Neural cell (in vitro differentiated cells): ENCODE results near the gene PLXNA4.

ENCODE experiments used
- EP300 ChIP-seq: fragments of 450-650 bp; conservative IDR thresholded peaks from 2 replicates; pipeline ENCODE4 v1.6.1; 2014; ENCODE audit warnings: antibody characterized with exemption, mild to moderate bottlenecking, moderate library complexity; ENCODE audit not compliant: poor library complexity, severe bottlenecking
- EZH2 ChIP-seq: fragments of 200-600, 300-800 bp; shearing (Covaris generic), sonication (generic); IDR thresholded peaks from 2 replicates; pipeline ENCODE4 v1.6.1; 2014; ENCODE audit warnings: antibody characterized with exemption, low read length, borderline replicate concordance, mild to moderate bottlenecking; ENCODE audit not compliant: insufficient read depth, poor library complexity, severe bottlenecking
- MXI1 ChIP-seq: fragments of 450-650 bp; conservative IDR thresholded peaks from 2 replicates; pipeline ENCODE4 v1.6.1; 2014; ENCODE audit warnings: antibody characterized with exemption, mild to moderate bottlenecking; ENCODE audit not compliant: poor library complexity, severe bottlenecking
- POLR2AphosphoS5 ChIP-seq: IDR thresholded peaks from 2 replicates; pipeline ENCODE4 v1.6.1; 2012
- TF ChIP-seq, protein P1 (sequence below): fragments of 450-650 bp; IDR thresholded peaks from 2 replicates; pipeline ENCODE4 v1.5.1; 2014; ENCODE audit warnings: antibody characterized with exemption, mild to moderate bottlenecking, moderate library complexity; ENCODE audit not compliant: poor library complexity, severe bottlenecking
- TF ChIP-seq, protein P2 (sequence below): IDR thresholded peaks from 2 replicates; pipeline ENCODE4 v1.6.1; 2012; ENCODE audit warnings: borderline replicate concordance

DNA sequence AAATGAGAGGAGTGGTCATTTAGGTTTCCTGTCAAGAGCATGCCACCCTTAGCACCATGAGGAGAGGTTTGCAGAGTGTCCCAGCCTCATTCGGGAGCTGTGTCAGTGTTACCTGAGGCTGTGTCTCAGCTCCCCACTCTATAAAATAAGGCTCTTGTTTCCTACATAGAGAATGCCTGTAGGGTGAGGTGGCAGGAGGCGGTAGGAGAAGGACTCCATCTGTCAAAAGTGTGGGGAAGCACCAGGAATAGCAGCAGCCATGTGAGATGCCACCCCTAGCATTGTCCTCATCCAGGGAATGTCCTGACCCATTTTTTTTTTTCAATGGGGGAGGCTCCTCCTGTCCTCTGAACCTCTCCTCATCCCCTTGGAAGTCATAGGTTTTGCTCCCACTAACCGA is 451.2 kb downstream of the PLXNA4 start:
- TF ChIP-seq, protein P1, sequence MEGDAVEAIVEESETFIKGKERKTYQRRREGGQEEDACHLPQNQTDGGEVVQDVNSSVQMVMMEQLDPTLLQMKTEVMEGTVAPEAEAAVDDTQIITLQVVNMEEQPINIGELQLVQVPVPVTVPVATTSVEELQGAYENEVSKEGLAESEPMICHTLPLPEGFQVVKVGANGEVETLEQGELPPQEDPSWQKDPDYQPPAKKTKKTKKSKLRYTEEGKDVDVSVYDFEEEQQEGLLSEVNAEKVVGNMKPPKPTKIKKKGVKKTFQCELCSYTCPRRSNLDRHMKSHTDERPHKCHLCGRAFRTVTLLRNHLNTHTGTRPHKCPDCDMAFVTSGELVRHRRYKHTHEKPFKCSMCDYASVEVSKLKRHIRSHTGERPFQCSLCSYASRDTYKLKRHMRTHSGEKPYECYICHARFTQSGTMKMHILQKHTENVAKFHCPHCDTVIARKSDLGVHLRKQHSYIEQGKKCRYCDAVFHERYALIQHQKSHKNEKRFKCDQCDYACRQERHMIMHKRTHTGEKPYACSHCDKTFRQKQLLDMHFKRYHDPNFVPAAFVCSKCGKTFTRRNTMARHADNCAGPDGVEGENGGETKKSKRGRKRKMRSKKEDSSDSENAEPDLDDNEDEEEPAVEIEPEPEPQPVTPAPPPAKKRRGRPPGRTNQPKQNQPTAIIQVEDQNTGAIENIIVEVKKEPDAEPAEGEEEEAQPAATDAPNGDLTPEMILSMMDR, result no peak
- TF ChIP-seq, protein P2, sequence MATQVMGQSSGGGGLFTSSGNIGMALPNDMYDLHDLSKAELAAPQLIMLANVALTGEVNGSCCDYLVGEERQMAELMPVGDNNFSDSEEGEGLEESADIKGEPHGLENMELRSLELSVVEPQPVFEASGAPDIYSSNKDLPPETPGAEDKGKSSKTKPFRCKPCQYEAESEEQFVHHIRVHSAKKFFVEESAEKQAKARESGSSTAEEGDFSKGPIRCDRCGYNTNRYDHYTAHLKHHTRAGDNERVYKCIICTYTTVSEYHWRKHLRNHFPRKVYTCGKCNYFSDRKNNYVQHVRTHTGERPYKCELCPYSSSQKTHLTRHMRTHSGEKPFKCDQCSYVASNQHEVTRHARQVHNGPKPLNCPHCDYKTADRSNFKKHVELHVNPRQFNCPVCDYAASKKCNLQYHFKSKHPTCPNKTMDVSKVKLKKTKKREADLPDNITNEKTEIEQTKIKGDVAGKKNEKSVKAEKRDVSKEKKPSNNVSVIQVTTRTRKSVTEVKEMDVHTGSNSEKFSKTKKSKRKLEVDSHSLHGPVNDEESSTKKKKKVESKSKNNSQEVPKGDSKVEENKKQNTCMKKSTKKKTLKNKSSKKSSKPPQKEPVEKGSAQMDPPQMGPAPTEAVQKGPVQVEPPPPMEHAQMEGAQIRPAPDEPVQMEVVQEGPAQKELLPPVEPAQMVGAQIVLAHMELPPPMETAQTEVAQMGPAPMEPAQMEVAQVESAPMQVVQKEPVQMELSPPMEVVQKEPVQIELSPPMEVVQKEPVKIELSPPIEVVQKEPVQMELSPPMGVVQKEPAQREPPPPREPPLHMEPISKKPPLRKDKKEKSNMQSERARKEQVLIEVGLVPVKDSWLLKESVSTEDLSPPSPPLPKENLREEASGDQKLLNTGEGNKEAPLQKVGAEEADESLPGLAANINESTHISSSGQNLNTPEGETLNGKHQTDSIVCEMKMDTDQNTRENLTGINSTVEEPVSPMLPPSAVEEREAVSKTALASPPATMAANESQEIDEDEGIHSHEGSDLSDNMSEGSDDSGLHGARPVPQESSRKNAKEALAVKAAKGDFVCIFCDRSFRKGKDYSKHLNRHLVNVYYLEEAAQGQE, result no peak
- TF ChIP-seq EP300 (no peak), MXI1 (no peak), POLR2AphosphoS5 (no peak), EZH2 (no peak)
